Retinal pigment epithelial cell (primary cell): ENCODE data around the gene QKI.

ENCODE experiments used
- DNase-seq: peaks from one replicate; pipeline ENCODE4 v3.0.0-alpha.2; 2010; ENCODE audit warnings: low read depth
- H3K4me3 ChIP-seq: 2 replicates; pipeline ENCODE4 v1.5.1; 2011; ENCODE audit warnings: mild to moderate bottlenecking, low read length, control low read depth, moderate library complexity
- CTCF ChIP-seq: conservative IDR thresholded peaks from 2 replicates; pipeline ENCODE4 v1.5.1; 2011; ENCODE audit warnings: low read depth, low read length, control low read depth, inconsistent platforms

The QKI gene

GRCh38 chr6:163406830-163407229, 7.7 kb upstream of the QKI start:
- no peak overlapping the region for H3K4me3 ChIP-seq
- no peak for TF ChIP-seq CTCF
- DNase-seq, result no peak

DNA sequence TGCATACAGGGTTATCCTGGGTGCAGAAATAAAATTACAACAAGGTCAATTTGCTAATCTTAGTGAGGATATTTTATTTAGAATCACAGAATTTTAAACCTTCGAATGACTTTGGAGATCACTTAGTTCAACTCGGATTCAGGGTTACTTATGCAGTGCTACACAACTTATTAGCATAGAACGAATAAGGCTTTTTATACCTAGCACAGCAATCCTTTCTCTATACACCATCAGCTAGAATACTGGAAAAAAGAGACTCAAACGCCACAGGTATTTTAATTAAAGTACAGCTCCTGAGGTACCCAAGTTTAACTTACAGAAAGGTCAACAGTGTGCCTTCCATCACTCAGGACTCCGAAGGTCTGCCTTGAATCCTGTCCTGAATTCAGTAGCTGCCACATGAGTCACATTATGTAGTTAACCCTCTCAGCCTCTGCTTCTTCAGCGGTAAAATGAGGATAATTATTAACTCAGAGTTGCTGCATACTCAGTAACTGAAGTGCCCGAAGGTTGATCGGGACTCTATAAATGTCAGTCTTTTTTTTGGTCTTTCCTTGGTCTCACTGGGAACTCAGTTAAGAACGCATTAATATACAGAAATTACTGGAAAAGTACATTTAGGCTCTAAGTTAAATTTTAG, 6.0 kb upstream of the QKI start:
- no peak for DNase-seq
- no peak for TF ChIP-seq CTCF
- no peak overlapping the region for H3K4me3 ChIP-seq

DNA sequence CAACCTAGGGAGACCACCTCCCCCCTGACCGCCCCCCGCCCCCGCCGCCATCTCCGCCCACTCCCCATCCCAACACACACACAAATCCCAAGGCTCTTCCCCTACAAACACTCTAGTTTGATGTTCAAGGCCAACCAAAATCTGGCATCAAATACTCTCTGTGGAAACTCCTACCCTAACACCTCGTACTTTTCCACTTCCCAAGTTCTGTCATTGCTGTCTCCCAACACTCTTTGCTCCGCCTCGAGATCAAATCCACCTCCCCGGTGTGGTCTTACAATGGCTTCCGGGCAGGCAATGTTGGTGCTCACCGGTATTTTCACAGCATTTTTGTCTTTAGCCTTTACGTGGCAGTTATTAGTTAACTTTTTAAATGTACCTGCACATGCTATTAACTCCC, 4.8 kb upstream of the QKI start:
- no peak for DNase-seq
- no peak overlapping the region for H3K4me3 ChIP-seq
- TF ChIP-seq CTCF, result no peak

- no peak for TF ChIP-seq CTCF
- H3K4me3 ChIP-seq, result peak overlapping the region; percentile 34
- DNase-seq, result no peak
Measured at GRCh38 chr6:163412341-163412740, 2.2 kb upstream of the QKI start.

GRCh38 chr6:163412801-163413344, 1.6 kb upstream of the QKI start:
- DNase-seq, result no peak
- TF ChIP-seq CTCF, result no peak

DNA sequence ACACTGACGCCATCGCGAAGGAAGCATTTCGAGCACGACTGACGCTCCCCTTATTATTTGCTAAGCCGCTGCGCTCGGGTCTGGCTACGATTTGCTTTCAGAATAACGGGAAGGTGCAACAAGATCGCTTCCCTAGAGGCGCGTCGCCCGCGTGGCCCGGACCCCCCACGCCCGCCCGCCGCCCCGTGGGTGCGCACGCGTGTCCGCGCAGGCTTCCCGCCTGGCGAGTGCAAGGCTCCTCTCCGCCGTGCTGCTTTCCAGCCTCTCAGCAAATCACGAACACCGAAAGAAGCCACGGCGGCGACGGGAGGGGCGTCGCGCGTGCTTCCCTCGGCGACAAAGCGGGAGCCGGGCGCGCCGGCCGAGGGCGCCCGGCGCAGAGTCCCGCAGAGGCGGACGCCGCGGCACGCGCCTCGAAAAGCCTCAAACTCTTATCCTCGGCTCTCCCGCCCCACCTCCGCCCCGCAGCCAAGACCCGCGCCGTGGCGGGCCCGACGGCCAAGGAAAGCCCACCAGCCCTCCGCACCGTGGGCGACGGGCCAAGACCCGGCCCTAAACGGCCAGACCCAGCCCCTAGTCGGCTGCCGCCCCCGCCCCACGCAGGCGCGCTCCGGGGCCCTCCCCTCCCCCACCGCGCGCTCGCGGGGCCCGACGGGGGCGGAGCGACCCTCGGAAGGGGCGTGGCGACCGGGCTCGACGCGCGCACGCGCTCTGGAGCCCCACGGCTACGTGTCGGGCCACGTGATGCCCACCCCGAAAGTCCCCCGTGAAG, 987 bp upstream of the QKI start:
- peak; percentile 52 for DNase-seq
- H3K4me3 ChIP-seq, result peak overlapping the region; percentile 34
- TF ChIP-seq CTCF, result no peak

More at GRCh38 chr6:163412801-163413344, 1.6 kb upstream of the QKI start:
- H3K4me3 ChIP-seq, result peak overlapping the region; percentile 34
